ENCODE data around the gene MAPK10.

The MAPK10 gene

DNA sequence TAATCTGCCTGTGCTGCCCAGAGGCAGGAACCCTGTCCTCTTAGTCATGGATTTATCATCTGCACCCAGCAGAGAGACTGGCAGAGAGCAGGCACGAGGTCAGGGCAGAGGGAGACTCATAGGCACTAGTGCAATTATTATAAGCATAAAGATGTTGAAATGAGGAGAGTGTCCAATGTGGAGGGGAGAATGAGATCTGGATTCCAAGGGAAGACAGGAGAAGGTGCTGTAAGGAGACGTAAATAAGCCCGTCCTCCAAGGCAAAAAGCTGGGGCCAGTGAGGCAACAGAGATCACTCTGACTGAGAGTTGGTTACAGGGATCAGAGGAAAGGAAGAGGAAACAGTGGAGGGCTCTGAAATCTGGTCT, 406.2 kb downstream of the MAPK10 start (continued):
- TF ChIP-seq, protein P1, sequence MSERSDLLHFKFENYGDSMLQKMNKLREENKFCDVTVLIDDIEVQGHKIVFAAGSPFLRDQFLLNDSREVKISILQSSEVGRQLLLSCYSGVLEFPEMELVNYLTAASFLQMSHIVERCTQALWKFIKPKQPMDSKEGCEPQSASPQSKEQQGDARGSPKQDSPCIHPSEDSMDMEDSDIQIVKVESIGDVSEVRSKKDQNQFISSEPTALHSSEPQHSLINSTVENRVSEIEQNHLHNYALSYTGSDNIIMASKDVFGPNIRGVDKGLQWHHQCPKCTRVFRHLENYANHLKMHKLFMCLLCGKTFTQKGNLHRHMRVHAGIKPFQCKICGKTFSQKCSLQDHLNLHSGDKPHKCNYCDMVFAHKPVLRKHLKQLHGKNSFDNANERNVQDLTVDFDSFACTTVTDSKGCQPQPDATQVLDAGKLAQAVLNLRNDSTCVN (tag by site-specific recombination; optimal IDR thresholded peaks at IDR 0.05): no peak
- TF ChIP-seq ZNF223 (tag by site-specific recombination; IDR thresholded peaks at IDR 0.05): no peak
- TF ChIP-seq ZNF555 (tag by site-specific recombination; conservative IDR thresholded peaks at IDR 0.05): no peak
- TF ChIP-seq ZNF426 (tag by site-specific recombination; IDR thresholded peaks at IDR 0.05): no peak
- TF ChIP-seq ZNF629 (tag by site-specific recombination; IDR thresholded peaks at IDR 0.05): no peak
- TF ChIP-seq ZNF274 (IDR thresholded peaks at IDR 0.05; ENCODE audit: low read length): no peak
- no peak for TF ChIP-seq ZNF274 (tag by site-specific recombination; IDR thresholded peaks at IDR 0.05; ENCODE audit: borderline replicate concordance)
- TF ChIP-seq, protein P2, sequence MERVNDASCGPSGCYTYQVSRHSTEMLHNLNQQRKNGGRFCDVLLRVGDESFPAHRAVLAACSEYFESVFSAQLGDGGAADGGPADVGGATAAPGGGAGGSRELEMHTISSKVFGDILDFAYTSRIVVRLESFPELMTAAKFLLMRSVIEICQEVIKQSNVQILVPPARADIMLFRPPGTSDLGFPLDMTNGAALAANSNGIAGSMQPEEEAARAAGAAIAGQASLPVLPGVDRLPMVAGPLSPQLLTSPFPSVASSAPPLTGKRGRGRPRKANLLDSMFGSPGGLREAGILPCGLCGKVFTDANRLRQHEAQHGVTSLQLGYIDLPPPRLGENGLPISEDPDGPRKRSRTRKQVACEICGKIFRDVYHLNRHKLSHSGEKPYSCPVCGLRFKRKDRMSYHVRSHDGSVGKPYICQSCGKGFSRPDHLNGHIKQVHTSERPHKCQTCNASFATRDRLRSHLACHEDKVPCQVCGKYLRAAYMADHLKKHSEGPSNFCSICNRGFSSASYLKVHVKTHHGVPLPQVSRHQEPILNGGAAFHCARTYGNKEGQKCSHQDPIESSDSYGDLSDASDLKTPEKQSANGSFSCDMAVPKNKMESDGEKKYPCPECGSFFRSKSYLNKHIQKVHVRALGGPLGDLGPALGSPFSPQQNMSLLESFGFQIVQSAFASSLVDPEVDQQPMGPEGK (tag by site-specific recombination; IDR thresholded peaks at IDR 0.05): no peak

DNA sequence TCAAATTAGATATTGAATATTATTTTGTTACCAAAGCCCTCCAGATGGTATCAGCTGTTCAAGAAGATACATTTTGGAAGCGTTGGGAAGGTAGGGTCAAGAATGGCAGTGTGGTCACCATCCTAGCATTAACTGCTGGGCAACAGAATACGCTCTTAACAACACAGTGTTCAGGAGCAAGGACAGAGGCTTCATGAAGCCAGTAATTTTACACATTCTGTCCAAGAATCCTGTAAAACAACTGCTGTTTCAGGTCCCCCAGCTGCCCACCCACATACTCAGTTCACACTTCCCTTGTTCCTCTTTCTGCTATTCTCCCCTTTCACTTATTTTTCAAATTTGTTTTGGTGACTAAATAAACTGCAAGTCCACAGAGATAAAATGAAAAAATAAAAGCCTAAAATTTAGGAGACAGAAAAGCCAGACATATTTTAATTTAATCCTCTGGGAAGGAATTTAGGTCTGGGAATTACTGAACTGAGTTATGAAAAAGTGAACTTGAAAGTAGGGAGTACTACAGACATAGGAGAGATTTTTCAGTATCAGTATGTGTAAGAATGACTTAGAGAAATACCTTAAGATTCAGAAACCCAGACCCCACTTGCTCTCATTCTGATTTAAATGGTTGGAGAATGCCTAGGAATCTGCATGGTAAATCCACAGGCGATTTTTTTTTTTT, 406.7 kb downstream of the MAPK10 start:
- Histone ChIP-seq H3K4me3 (ENCODE audit: low read depth, low read length) (no peak overlapping the region), H3K4me1 (ENCODE audit: control insufficient read depth, insufficient read depth, low read length) (no peaks in the 10 kb centered on the region), H3K9me3 (ENCODE audit: control insufficient read depth, insufficient read depth, low read depth, low read length) (no peaks in the 10 kb centered on the region), H3K36me3 (ENCODE audit: control insufficient read depth in 2 of 2, insufficient read depth in 1 of 2, low read length in 2 of 2) (no peaks in the 10 kb centered on the region), H3K27ac (ENCODE audit: extremely low read depth, low read depth, low read length) (no peak overlapping the region)
- TF ChIP-seq, protein P3, sequence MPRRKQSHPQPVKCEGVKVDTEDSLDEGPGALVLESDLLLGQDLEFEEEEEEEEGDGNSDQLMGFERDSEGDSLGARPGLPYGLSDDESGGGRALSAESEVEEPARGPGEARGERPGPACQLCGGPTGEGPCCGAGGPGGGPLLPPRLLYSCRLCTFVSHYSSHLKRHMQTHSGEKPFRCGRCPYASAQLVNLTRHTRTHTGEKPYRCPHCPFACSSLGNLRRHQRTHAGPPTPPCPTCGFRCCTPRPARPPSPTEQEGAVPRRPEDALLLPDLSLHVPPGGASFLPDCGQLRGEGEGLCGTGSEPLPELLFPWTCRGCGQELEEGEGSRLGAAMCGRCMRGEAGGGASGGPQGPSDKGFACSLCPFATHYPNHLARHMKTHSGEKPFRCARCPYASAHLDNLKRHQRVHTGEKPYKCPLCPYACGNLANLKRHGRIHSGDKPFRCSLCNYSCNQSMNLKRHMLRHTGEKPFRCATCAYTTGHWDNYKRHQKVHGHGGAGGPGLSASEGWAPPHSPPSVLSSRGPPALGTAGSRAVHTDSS (tag by site-specific recombination; IDR thresholded peaks at IDR 0.05): no peak
- peak; percentile 63 for TF ChIP-seq ZBTB20 (tag by site-specific recombination; IDR thresholded peaks at IDR 0.05)
- ChIA-PET CTCF (no interaction called here), POLR2A (no interaction called here)

DNA sequence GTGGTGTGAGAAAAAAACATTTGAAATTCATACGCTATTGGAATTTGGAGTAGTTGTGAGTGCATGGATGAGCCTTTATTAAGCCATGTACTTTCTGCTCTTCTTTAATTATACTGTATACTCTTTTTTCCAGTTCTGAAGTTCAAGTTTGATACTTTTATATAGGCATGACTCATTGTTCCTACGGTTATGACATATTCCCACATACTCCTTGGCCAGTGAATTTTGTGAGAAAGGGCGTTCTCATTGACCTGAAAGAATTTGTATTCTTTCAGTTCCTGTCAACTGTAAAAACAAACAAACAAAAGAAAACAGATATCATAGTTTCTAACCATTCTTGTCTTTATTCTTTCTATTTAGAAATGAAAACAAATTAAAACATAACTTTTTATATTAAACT, 407.3 kb downstream of the MAPK10 start:
- Histone ChIP-seq H3K36me3 (ENCODE audit: control insufficient read depth in 2 of 2, insufficient read depth in 1 of 2, low read length in 2 of 2) (no peaks in the 10 kb centered on the region), H3K4me3 (ENCODE audit: low read depth, low read length) (no peak overlapping the region), H3K9me3 (ENCODE audit: control insufficient read depth, insufficient read depth, low read depth, low read length) (no peaks in the 10 kb centered on the region), H3K27ac (ENCODE audit: extremely low read depth, low read depth, low read length) (no peak overlapping the region), H3K4me1 (ENCODE audit: control insufficient read depth, insufficient read depth, low read length) (no peaks in the 10 kb centered on the region)
- CTCF ChIA-PET: no interaction called here
- POLR2A ChIA-PET: no interaction called here
- TF ChIP-seq, protein P4, sequence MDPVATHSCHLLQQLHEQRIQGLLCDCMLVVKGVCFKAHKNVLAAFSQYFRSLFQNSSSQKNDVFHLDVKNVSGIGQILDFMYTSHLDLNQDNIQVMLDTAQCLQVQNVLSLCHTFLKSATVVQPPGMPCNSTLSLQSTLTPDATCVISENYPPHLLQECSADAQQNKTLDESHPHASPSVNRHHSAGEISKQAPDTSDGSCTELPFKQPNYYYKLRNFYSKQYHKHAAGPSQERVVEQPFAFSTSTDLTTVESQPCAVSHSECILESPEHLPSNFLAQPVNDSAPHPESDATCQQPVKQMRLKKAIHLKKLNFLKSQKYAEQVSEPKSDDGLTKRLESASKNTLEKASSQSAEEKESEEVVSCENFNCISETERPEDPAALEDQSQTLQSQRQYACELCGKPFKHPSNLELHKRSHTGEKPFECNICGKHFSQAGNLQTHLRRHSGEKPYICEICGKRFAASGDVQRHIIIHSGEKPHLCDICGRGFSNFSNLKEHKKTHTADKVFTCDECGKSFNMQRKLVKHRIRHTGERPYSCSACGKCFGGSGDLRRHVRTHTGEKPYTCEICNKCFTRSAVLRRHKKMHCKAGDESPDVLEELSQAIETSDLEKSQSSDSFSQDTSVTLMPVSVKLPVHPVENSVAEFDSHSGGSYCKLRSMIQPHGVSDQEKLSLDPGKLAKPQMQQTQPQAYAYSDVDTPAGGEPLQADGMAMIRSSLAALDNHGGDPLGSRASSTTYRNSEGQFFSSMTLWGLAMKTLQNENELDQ (tag by site-specific recombination; IDR thresholded peaks at IDR 0.05; ENCODE audit: low read depth): no peak
- TF ChIP-seq ZSCAN23 (tag by site-specific recombination; IDR thresholded peaks at IDR 0.05) (no peak), ZNF132 (tag by site-specific recombination; IDR thresholded peaks at IDR 0.05; ENCODE audit: borderline replicate concordance) (no peak), ZNF214 (tag by site-specific recombination; IDR thresholded peaks at IDR 0.05; ENCODE audit: borderline replicate concordance) (no peak), WT1 (tag by site-specific recombination; IDR thresholded peaks at IDR 0.05) (no peak), GFI1B (tag by site-specific recombination; IDR thresholded peaks at IDR 0.05) (no peak), ZNF24 (tag by site-specific recombination; IDR thresholded peaks at IDR 0.05) (no peak), ZNF626 (tag by site-specific recombination; IDR thresholded peaks at IDR 0.05) (no peak)
- TF ChIP-seq, protein P5, sequence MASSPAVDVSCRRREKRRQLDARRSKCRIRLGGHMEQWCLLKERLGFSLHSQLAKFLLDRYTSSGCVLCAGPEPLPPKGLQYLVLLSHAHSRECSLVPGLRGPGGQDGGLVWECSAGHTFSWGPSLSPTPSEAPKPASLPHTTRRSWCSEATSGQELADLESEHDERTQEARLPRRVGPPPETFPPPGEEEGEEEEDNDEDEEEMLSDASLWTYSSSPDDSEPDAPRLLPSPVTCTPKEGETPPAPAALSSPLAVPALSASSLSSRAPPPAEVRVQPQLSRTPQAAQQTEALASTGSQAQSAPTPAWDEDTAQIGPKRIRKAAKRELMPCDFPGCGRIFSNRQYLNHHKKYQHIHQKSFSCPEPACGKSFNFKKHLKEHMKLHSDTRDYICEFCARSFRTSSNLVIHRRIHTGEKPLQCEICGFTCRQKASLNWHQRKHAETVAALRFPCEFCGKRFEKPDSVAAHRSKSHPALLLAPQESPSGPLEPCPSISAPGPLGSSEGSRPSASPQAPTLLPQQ (tag by site-specific recombination; IDR thresholded peaks at IDR 0.05): no peak
- TF ChIP-seq, protein P6, sequence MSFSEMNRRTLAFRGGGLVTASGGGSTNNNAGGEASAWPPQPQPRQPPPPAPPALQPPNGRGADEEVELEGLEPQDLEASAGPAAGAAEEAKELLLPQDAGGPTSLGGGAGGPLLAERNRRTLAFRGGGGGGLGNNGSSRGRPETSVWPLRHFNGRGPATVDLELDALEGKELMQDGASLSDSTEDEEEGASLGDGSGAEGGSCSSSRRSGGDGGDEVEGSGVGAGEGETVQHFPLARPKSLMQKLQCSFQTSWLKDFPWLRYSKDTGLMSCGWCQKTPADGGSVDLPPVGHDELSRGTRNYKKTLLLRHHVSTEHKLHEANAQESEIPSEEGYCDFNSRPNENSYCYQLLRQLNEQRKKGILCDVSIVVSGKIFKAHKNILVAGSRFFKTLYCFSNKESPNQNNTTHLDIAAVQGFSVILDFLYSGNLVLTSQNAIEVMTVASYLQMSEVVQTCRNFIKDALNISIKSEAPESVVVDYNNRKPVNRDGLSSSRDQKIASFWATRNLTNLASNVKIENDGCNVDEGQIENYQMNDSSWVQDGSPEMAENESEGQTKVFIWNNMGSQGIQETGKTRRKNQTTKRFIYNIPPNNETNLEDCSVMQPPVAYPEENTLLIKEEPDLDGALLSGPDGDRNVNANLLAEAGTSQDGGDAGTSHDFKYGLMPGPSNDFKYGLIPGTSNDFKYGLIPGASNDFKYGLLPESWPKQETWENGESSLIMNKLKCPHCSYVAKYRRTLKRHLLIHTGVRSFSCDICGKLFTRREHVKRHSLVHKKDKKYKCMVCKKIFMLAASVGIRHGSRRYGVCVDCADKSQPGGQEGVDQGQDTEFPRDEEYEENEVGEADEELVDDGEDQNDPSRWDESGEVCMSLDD (tag by site-specific recombination; IDR thresholded peaks at IDR 0.05): no peak

All from HEK293 (cell line).